ENCODE results near the gene PLTP.
A peak's percentile ranks its signal among the peaks of the same experiment; 100 is the strongest.
"Not testable (repeated sequence)": the region's sequence is repeated elsewhere in the genome, so short reads cannot be mapped to it uniquely, and the experiment has no call there.

PLTP gene

GRCh38 chr20:45943613-45944012 is 31.7 kb upstream of the PLTP start:
- Histone ChIP-seq H3K4me1 (ENCODE audit: control insufficient read depth, insufficient read depth, low read length) (peaks cover 5% of the 10 kb centered on the region), H3K27ac (ENCODE audit: low read depth, low read length) (no peak overlapping the region), H3K27me3 (ENCODE audit: control insufficient read depth, insufficient read depth, low read length) (no peaks in the 10 kb centered on the region), H3K36me3 (ENCODE audit: control insufficient read depth, insufficient read depth, low read length) (peaks cover 94% of the 10 kb centered on the region), H3K4me3 (ENCODE audit: low read depth, low read length) (no peak overlapping the region), H3K9me3 (ENCODE audit: control insufficient read depth, insufficient read depth, low read length) (no peaks in the 10 kb centered on the region), H3K9ac (ENCODE audit: low read depth, low read length) (no peak overlapping the region)

- H3K36me3 ChIP-seq (ENCODE audit: control insufficient read depth, insufficient read depth, low read length): peaks cover 78% of the 10 kb centered on the region
- H3K9ac ChIP-seq (ENCODE audit: low read depth, low read length): no peak overlapping the region
- H3K4me3 ChIP-seq (ENCODE audit: low read depth, low read length): no peak overlapping the region
- H3K27me3 ChIP-seq (ENCODE audit: control insufficient read depth, insufficient read depth, low read length): no peaks in the 10 kb centered on the region
- no peaks in the 10 kb centered on the region for H3K9me3 ChIP-seq (ENCODE audit: control insufficient read depth, insufficient read depth, low read length)
- H3K4me1 ChIP-seq (ENCODE audit: control insufficient read depth, insufficient read depth, low read length): peaks cover 20% of the 10 kb centered on the region
- no peak overlapping the region for H3K27ac ChIP-seq (ENCODE audit: low read depth, low read length)
Observed at GRCh38 chr20:45940469-45940868, 28.5 kb upstream of the PLTP start.

DNA sequence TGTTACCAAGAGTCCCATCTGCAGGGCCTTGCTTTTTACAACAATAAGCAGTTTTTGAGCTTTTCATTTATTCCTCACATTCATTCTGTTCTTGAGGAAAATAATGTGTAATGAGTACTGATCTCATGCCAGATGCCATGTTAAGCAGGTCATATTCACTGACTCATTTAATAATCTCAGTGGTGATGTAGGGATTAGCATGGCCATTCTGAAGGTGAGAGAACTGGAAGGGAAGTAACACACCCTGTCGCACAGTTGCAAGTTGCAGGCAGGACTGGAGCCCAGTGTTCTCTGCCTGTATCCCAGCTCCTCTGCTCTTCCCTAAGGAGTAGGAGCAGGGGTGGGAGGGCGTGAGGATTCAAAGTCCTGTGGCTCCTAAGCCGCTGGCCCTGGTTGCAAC is 28.1 kb upstream of the PLTP start:
- H3K36me3 ChIP-seq (ENCODE audit: control insufficient read depth, insufficient read depth, low read length): peaks cover 74% of the 10 kb centered on the region
- peaks cover 20% of the 10 kb centered on the region for H3K4me1 ChIP-seq (ENCODE audit: control insufficient read depth, insufficient read depth, low read length)
- no peak overlapping the region for H3K27ac ChIP-seq (ENCODE audit: low read depth, low read length)
- H3K4me3 ChIP-seq (ENCODE audit: low read depth, low read length): no peak overlapping the region
- H3K27me3 ChIP-seq (ENCODE audit: control insufficient read depth, insufficient read depth, low read length): no peaks in the 10 kb centered on the region
- H3K9me3 ChIP-seq (ENCODE audit: control insufficient read depth, insufficient read depth, low read length): no peaks in the 10 kb centered on the region
- H3K9ac ChIP-seq (ENCODE audit: low read depth, low read length): no peak overlapping the region

DNA sequence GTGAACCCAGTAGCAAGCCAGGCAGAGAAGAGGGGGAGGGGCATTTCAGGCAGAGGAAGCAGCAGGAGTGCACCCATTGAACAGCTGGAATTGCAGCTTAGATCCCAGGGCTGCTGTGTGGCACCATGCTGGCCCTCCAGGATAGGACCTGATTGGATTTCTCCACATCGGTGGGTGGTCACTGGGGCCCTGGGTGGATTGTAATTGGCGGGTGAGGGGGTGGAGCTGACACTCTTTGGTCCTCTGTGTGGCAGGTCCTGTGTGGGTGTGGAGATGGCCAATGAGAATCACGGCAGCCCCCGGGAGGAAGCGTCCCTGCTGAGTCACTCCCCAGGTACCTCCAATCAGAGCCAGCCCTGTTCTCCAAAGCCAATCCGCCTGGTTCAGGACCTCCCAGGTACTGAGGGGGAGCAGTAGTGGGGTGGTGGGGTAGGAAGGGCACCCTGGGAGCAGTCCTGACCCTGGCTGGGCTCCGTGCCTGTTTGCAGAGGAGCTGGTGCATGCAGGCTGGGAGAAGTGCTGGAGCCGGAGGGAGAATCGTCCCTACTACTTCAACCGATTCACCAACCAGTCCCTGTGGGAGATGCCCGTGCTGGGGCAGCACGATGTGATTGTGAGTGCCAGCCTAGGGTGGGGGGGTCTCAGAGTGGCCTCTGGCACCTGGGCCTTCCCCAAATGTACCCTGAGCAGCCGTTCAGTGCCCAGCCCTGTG is 26.9 kb upstream of the PLTP start:
- H3K36me3 ChIP-seq (ENCODE audit: control insufficient read depth, insufficient read depth, low read length): peaks cover 62% of the 10 kb centered on the region

GRCh38 chr20:45937765-45938164 is 25.8 kb upstream of the PLTP start:
- H3K9ac ChIP-seq (ENCODE audit: low read depth, low read length): no peak overlapping the region
- H3K4me3 ChIP-seq (ENCODE audit: low read depth, low read length): no peak overlapping the region
- H3K27ac ChIP-seq (ENCODE audit: low read depth, low read length): peak overlapping the region; percentile 85
- peaks cover 26% of the 10 kb centered on the region for H3K4me1 ChIP-seq (ENCODE audit: control insufficient read depth, insufficient read depth, low read length)
- H3K9me3 ChIP-seq (ENCODE audit: control insufficient read depth, insufficient read depth, low read length): no peaks in the 10 kb centered on the region
- H3K36me3 ChIP-seq (ENCODE audit: control insufficient read depth, insufficient read depth, low read length): peaks cover 51% of the 10 kb centered on the region
- no peaks in the 10 kb centered on the region for H3K27me3 ChIP-seq (ENCODE audit: control insufficient read depth, insufficient read depth, low read length)

More for the DNA sequence above, 26.9 kb upstream of the PLTP start:
- no peaks in the 10 kb centered on the region for H3K27me3 ChIP-seq (ENCODE audit: control insufficient read depth, insufficient read depth, low read length)
- no peak overlapping the region for H3K4me3 ChIP-seq (ENCODE audit: low read depth, low read length)
- H3K4me1 ChIP-seq (ENCODE audit: control insufficient read depth, insufficient read depth, low read length): peaks cover 20% of the 10 kb centered on the region
- no peaks in the 10 kb centered on the region for H3K9me3 ChIP-seq (ENCODE audit: control insufficient read depth, insufficient read depth, low read length)
- H3K9ac ChIP-seq (ENCODE audit: low read depth, low read length): no peak overlapping the region
- peak overlapping the region; percentile 85 for H3K27ac ChIP-seq (ENCODE audit: low read depth, low read length)

GRCh38 chr20:45935416-45936046 is 23.6 kb upstream of the PLTP start:
- Histone ChIP-seq H3K27me3 (ENCODE audit: control insufficient read depth, insufficient read depth, low read length) (no peaks in the 10 kb centered on the region), H3K9me3 (ENCODE audit: control insufficient read depth, insufficient read depth, low read length) (no peaks in the 10 kb centered on the region), H3K27ac (ENCODE audit: low read depth, low read length) (peak overlapping the region; percentile 82), H3K9ac (ENCODE audit: low read depth, low read length) (peak overlapping the region; percentile 28), H3K4me3 (ENCODE audit: low read depth, low read length) (peak overlapping the region; percentile 75), H3K4me1 (ENCODE audit: control insufficient read depth, insufficient read depth, low read length) (peaks cover 26% of the 10 kb centered on the region), H3K36me3 (ENCODE audit: control insufficient read depth, insufficient read depth, low read length) (peaks cover 35% of the 10 kb centered on the region)

DNA sequence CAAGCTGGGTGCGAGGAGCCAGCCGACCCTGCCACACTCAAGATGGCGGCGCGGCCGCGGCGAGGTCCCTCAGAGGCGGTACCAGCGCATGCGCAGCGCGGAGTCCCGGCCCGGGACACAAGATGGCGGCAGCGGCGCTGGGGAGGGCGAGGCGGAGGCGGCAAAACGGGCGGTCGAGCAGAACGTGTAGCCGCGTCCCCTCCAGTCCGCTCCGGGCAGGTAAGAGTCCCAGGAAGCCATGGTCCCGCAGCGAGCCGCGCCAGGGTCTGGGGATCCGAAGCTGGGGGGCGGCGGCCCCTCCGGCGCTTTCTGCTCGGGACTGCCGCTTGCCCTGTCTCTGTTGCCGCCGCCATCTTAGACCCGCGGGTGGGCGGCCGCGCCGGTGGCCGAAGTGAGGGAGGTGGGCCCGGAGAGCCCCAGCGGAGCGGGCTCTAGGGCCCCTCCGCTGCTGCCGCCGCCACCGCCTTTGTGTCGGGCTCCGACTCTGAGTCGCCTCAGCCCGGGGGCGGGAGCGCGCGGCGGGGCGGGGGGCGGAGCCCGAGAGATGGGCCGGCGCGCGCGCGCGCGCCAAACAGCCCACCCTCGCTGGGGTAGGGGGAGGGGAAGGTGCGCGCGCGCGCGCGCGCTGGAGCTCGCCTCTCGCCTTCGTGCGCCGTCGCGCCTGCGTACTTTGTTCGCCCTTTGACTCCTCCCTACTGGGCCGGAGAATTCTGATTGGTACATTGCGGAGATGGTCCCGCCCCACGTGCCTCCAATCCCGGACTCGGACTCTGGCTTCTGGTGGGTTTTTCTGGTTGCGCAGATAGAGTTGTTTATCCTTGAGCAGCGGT is 22.8 kb upstream of the PLTP start, which contains the start of gene PCIF1:
Gene PCIF1 (plus strand): TSS at position 98 of the 830 bp plus-strand sequence. CDS start 4,317 bp downstream, outside the sequence.
- H3K4me1 ChIP-seq (ENCODE audit: control insufficient read depth, insufficient read depth, low read length): peaks cover 26% of the 10 kb centered on the region
- peaks cover 28% of the 10 kb centered on the region for H3K36me3 ChIP-seq (ENCODE audit: control insufficient read depth, insufficient read depth, low read length)

DNA sequence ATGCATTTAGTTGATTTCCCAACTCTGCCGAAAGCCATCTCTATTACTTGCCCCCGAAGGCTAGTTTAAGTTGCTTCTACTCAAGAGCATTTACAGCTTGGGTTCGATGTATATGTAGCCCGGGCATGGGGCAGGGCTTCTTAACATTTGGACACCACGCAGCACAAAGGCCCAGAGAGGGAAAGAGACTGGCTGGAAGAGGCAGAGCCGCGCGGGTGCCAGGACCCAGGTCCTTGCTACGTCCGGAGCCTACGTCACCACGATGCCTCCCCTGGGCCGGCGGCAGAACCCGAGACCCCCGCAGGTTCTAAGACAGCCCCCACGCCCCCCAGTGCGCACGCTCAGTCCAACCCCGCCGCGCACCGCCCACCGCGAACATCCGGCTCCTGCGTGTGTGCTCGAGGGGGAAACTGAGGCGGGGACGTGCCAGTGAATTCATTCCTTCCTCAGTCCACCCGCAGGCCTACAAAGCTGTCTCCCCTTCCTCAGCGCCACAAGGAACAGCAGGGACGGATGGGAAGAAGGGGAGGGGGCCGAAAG is 22.2 kb upstream of the PLTP start:
- Histone ChIP-seq H3K36me3 (ENCODE audit: control insufficient read depth, insufficient read depth, low read length) (peaks cover 21% of the 10 kb centered on the region), H3K9ac (ENCODE audit: low read depth, low read length) (peak overlapping the region; percentile 100), H3K4me1 (ENCODE audit: control insufficient read depth, insufficient read depth, low read length) (peaks cover 25% of the 10 kb centered on the region), H3K27me3 (ENCODE audit: control insufficient read depth, insufficient read depth, low read length) (no peaks in the 10 kb centered on the region), H3K27ac (ENCODE audit: low read depth, low read length) (peak overlapping the region; percentile 100), H3K9me3 (ENCODE audit: control insufficient read depth, insufficient read depth, low read length) (no peaks in the 10 kb centered on the region), H3K4me3 (ENCODE audit: low read depth, low read length) (peak overlapping the region; percentile 75)

More for the DNA sequence above, 22.8 kb upstream of the PLTP start, which contains the start of gene PCIF1:
- Histone ChIP-seq H3K27ac (ENCODE audit: low read depth, low read length) (peak within 1 kb of the TSS; percentile 100), H3K9ac (ENCODE audit: low read depth, low read length) (peak within 1 kb of the TSS; percentile 100), H3K4me3 (ENCODE audit: low read depth, low read length) (peak within 1 kb of the TSS; percentile 75), H3K9me3 (ENCODE audit: control insufficient read depth, insufficient read depth, low read length) (no peaks in the 10 kb centered on the region), H3K27me3 (ENCODE audit: control insufficient read depth, insufficient read depth, low read length) (no peaks in the 10 kb centered on the region)

- Histone ChIP-seq H3K27ac (ENCODE audit: low read depth, low read length) (peak overlapping the region; percentile 100), H3K27me3 (ENCODE audit: control insufficient read depth, insufficient read depth, low read length) (no peaks in the 10 kb centered on the region), H3K4me1 (ENCODE audit: control insufficient read depth, insufficient read depth, low read length) (peaks cover 19% of the 10 kb centered on the region), H3K9ac (ENCODE audit: low read depth, low read length) (peak overlapping the region; percentile 100), H3K36me3 (ENCODE audit: control insufficient read depth, insufficient read depth, low read length) (peaks cover 15% of the 10 kb centered on the region), H3K4me3 (ENCODE audit: low read depth, low read length) (peak overlapping the region; percentile 75), H3K9me3 (ENCODE audit: control insufficient read depth, insufficient read depth, low read length) (no peaks in the 10 kb centered on the region)
Observed at GRCh38 chr20:45933266-45934045, 21.5 kb upstream of the PLTP start.

DNA sequence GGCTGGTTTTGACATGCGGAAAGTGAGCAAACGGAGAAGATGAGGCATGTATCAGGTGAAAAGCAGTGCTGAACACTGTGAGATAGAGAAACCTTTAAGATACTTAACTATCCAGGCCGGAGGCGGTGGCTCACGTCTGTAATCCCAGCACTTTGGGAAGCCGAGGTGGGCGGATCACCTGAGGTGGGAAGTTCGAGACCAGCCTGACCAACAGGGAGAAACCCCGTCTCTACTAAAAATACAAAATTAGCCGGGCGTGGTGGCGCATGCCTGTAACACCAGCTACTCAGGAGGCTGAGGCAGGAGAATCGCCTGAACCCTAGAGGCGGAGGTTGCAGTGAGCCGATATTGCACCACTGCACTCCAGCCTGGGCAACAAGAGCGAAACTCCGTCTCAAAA is 19.7 kb upstream of the PLTP start:
- not testable (repeated sequence) for H3K9me3 ChIP-seq (ENCODE audit: control insufficient read depth, insufficient read depth, low read length); H3K4me3 ChIP-seq (ENCODE audit: low read depth, low read length); H3K27ac ChIP-seq (ENCODE audit: low read depth, low read length); H3K9ac ChIP-seq (ENCODE audit: low read depth, low read length); H3K36me3 ChIP-seq (ENCODE audit: control insufficient read depth, insufficient read depth, low read length); H3K4me1 ChIP-seq (ENCODE audit: control insufficient read depth, insufficient read depth, low read length); H3K27me3 ChIP-seq (ENCODE audit: control insufficient read depth, insufficient read depth, low read length)

Data from HUES48 (cell line).